ENCODE data around the gene ITGB3.

The ITGB3 gene

GRCh38 chr17:47253541-47254402 is at the start of gene ITGB3:
Gene ITGB3 (plus strand): TSS chr17:47253827. CDS start chr17:47253862, 35 bp downstream.
- H3K36me3 ChIP-seq (ENCODE audit: control insufficient read depth in 1 of 2, insufficient read depth in 2 of 2, low read length in 2 of 2), result peaks cover 0 to 6% of the 10 kb centered on the region in 2 donors
- H3K4me1 ChIP-seq (ENCODE audit: control insufficient read depth in 1 of 2, insufficient read depth in 2 of 2, low read length in 2 of 2), result peaks cover 0 to 7% of the 10 kb centered on the region in 2 donors
- H3K4me3 ChIP-seq (ENCODE audit: low read depth in 1 of 2, low read length in 2 of 2), result peak within 1 kb of the TSS; percentile 70 to 85
- H3K27me3 ChIP-seq (ENCODE audit: low read depth, low read length), result no peaks in the 10 kb centered on the region
- H3K9me3 ChIP-seq (ENCODE audit: control insufficient read depth in 1 of 2, low read length in 2 of 2), result no peaks in the 10 kb centered on the region
- H3K27ac ChIP-seq (ENCODE audit: low read length), result no peak within 1 kb of the TSS

GRCh38 chr17:47203984-47204721 is 49.5 kb upstream of the ITGB3 start:
- H3K27ac ChIP-seq (ENCODE audit: low read length), result peak overlapping the region; percentile 64
- H3K4me1 ChIP-seq (ENCODE audit: control insufficient read depth in 1 of 2, insufficient read depth in 2 of 2, low read length in 2 of 2), result peaks cover 9 to 14% of the 10 kb centered on the region in 2 donors

GRCh38 chr17:47204722-47205418 is 48.8 kb upstream of the ITGB3 start:
- peak overlapping the region in 1 of 2 donors; percentile 2 for H3K4me3 ChIP-seq (ENCODE audit: low read depth in 1 of 2, low read length in 2 of 2)
- peaks cover 9 to 14% of the 10 kb centered on the region in 2 donors for H3K4me1 ChIP-seq (ENCODE audit: control insufficient read depth in 1 of 2, insufficient read depth in 2 of 2, low read length in 2 of 2)
- H3K36me3 ChIP-seq (ENCODE audit: control insufficient read depth in 1 of 2, insufficient read depth in 2 of 2, low read length in 2 of 2), result no peaks in the 10 kb centered on the region
- H3K9me3 ChIP-seq (ENCODE audit: control insufficient read depth in 1 of 2, low read length in 2 of 2), result no peaks in the 10 kb centered on the region
- H3K27me3 ChIP-seq (ENCODE audit: low read depth, low read length), result no peaks in the 10 kb centered on the region
- peak overlapping the region; percentile 64 for H3K27ac ChIP-seq (ENCODE audit: low read length)

More at GRCh38 chr17:47203984-47204721, 49.5 kb upstream of the ITGB3 start:
- H3K4me3 ChIP-seq (ENCODE audit: low read depth in 1 of 2, low read length in 2 of 2), result peak overlapping the region in 1 of 2 donors; percentile 12
- H3K9me3 ChIP-seq (ENCODE audit: control insufficient read depth in 1 of 2, low read length in 2 of 2), result no peaks in the 10 kb centered on the region
- no peaks in the 10 kb centered on the region for H3K36me3 ChIP-seq (ENCODE audit: control insufficient read depth in 1 of 2, insufficient read depth in 2 of 2, low read length in 2 of 2)
- no peaks in the 10 kb centered on the region for H3K27me3 ChIP-seq (ENCODE audit: low read depth, low read length)

- no peaks in the 10 kb centered on the region for H3K36me3 ChIP-seq (ENCODE audit: control insufficient read depth in 1 of 2, insufficient read depth in 2 of 2, low read length in 2 of 2)
- peaks cover 9 to 14% of the 10 kb centered on the region in 2 donors for H3K4me1 ChIP-seq (ENCODE audit: control insufficient read depth in 1 of 2, insufficient read depth in 2 of 2, low read length in 2 of 2)
- no peaks in the 10 kb centered on the region for H3K27me3 ChIP-seq (ENCODE audit: low read depth, low read length)
- peak overlapping the region in 1 of 2 donors; percentile 2 for H3K4me3 ChIP-seq (ENCODE audit: low read depth in 1 of 2, low read length in 2 of 2)
- H3K9me3 ChIP-seq (ENCODE audit: control insufficient read depth in 1 of 2, low read length in 2 of 2), result no peaks in the 10 kb centered on the region
- peak overlapping the region; percentile 64 for H3K27ac ChIP-seq (ENCODE audit: low read length)
Measured at GRCh38 chr17:47205419-47205963, 48.1 kb upstream of the ITGB3 start.

GRCh38 chr17:47207143-47208067 is 46.2 kb upstream of the ITGB3 start:
- no peak overlapping the region for H3K4me3 ChIP-seq (ENCODE audit: low read depth in 1 of 2, low read length in 2 of 2)
- H3K9me3 ChIP-seq (ENCODE audit: control insufficient read depth in 1 of 2, low read length in 2 of 2), result no peaks in the 10 kb centered on the region
- H3K27ac ChIP-seq (ENCODE audit: low read length), result no peak overlapping the region
- H3K36me3 ChIP-seq (ENCODE audit: control insufficient read depth in 1 of 2, insufficient read depth in 2 of 2, low read length in 2 of 2), result no peaks in the 10 kb centered on the region
- no peaks in the 10 kb centered on the region for H3K27me3 ChIP-seq (ENCODE audit: low read depth, low read length)
- peaks cover 9 to 14% of the 10 kb centered on the region in 2 donors for H3K4me1 ChIP-seq (ENCODE audit: control insufficient read depth in 1 of 2, insufficient read depth in 2 of 2, low read length in 2 of 2)

- Histone ChIP-seq H3K27ac (ENCODE audit: low read length) (no peak within 1 kb of the TSS), H3K9me3 (ENCODE audit: control insufficient read depth in 1 of 2, low read length in 2 of 2) (no peaks in the 10 kb centered on the region), H3K4me1 (ENCODE audit: control insufficient read depth in 1 of 2, insufficient read depth in 2 of 2, low read length in 2 of 2) (peaks cover 6 to 14% of the 10 kb centered on the region in 2 donors), H3K27me3 (ENCODE audit: low read depth, low read length) (no peaks in the 10 kb centered on the region), H3K36me3 (ENCODE audit: control insufficient read depth in 1 of 2, insufficient read depth in 2 of 2, low read length in 2 of 2) (no peaks in the 10 kb centered on the region), H3K4me3 (ENCODE audit: low read depth in 1 of 2, low read length in 2 of 2) (no peak within 1 kb of the TSS)
Measured at GRCh38 chr17:47208744-47209488, 44.7 kb upstream of the ITGB3 start, which contains the start of gene MYL4. Gene MYL4 (plus strand): TSS chr17:47209348. CDS start chr17:47209423, 75 bp downstream.

- Histone ChIP-seq H3K36me3 (ENCODE audit: control insufficient read depth in 1 of 2, insufficient read depth in 2 of 2, low read length in 2 of 2) (no peaks in the 10 kb centered on the region), H3K9me3 (ENCODE audit: control insufficient read depth in 1 of 2, low read length in 2 of 2) (no peaks in the 10 kb centered on the region), H3K4me1 (ENCODE audit: control insufficient read depth in 1 of 2, insufficient read depth in 2 of 2, low read length in 2 of 2) (peaks cover under 1 to 14% of the 10 kb centered on the region in 2 donors), H3K27ac (ENCODE audit: low read length) (no peak overlapping the region), H3K27me3 (ENCODE audit: low read depth, low read length) (no peaks in the 10 kb centered on the region), H3K4me3 (ENCODE audit: low read depth in 1 of 2, low read length in 2 of 2) (no peak overlapping the region)
Measured at GRCh38 chr17:47209499-47209898, 44.1 kb upstream of the ITGB3 start.

GRCh38 chr17:47210105-47210504 is 43.5 kb upstream of the ITGB3 start:
- Histone ChIP-seq H3K9me3 (ENCODE audit: control insufficient read depth in 1 of 2, low read length in 2 of 2) (no peaks in the 10 kb centered on the region), H3K4me3 (ENCODE audit: low read depth in 1 of 2, low read length in 2 of 2) (no peak overlapping the region), H3K4me1 (ENCODE audit: control insufficient read depth in 1 of 2, insufficient read depth in 2 of 2, low read length in 2 of 2) (peaks cover 0 to 9% of the 10 kb centered on the region in 2 donors), H3K36me3 (ENCODE audit: control insufficient read depth in 1 of 2, insufficient read depth in 2 of 2, low read length in 2 of 2) (no peaks in the 10 kb centered on the region), H3K27ac (ENCODE audit: low read length) (no peak overlapping the region), H3K27me3 (ENCODE audit: low read depth, low read length) (no peaks in the 10 kb centered on the region)

- no peak overlapping the region for H3K4me3 ChIP-seq (ENCODE audit: low read depth in 1 of 2, low read length in 2 of 2)
- no peaks in the 10 kb centered on the region for H3K9me3 ChIP-seq (ENCODE audit: control insufficient read depth in 1 of 2, low read length in 2 of 2)
- H3K36me3 ChIP-seq (ENCODE audit: control insufficient read depth in 1 of 2, insufficient read depth in 2 of 2, low read length in 2 of 2), result no peaks in the 10 kb centered on the region
- no peak overlapping the region for H3K27ac ChIP-seq (ENCODE audit: low read length)
- peaks cover 0 to 2% of the 10 kb centered on the region in 2 donors for H3K4me1 ChIP-seq (ENCODE audit: control insufficient read depth in 1 of 2, insufficient read depth in 2 of 2, low read length in 2 of 2)
- no peaks in the 10 kb centered on the region for H3K27me3 ChIP-seq (ENCODE audit: low read depth, low read length)
Measured at GRCh38 chr17:47210779-47211178, 42.8 kb upstream of the ITGB3 start.
